ENCODE data around the gene USP17L25.
"Not testable (repeated sequence)": the region's sequence is repeated elsewhere in the genome, so short reads cannot be mapped to it uniquely, and the experiment has no call there.

USP17L25 gene, protein sequence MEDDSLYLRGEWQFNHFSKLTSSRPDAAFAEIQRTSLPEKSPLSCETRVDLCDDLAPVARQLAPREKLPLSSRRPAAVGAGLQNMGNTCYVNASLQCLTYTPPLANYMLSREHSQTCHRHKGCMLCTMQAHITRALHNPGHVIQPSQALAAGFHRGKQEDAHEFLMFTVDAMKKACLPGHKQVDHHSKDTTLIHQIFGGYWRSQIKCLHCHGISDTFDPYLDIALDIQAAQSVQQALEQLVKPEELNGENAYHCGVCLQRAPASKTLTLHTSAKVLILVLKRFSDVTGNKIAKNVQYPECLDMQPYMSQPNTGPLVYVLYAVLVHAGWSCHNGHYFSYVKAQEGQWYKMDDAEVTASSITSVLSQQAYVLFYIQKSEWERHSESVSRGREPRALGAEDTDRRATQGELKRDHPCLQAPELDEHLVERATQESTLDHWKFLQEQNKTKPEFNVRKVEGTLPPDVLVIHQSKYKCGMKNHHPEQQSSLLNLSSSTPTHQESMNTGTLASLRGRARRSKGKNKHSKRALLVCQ

DNA sequence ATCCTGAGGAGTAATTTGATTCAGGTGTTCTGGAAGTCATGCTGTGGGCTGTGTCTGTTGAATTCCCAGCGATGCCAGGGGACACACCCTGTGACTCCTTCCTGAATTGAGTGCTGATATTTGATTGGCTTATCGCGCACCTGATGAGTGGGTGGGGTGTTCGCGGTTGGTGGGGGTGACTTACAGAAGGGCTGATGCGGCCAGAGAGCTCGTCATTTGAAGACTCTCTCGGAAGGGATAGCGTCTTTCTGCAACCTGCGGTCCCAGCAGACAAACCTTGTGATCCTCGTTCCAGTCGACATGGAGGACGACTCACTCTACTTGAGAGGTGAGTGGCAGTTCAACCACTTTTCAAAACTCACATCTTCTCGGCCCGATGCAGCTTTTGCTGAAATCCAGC is at the start of gene USP17L25:
TSS of gene USP17L25 (plus strand) at position 301 of the 400 bp plus-strand sequence. CDS start at position 301, 0 bp downstream.
- DNase-seq (ENCODE audit: low spot score) = not testable (repeated sequence)

- DNase-seq (ENCODE audit: low spot score) = not testable (repeated sequence)
Observed at GRCh38 chr4:9324191-9324590, 5.5 kb upstream of the USP17L25 start.

DNA sequence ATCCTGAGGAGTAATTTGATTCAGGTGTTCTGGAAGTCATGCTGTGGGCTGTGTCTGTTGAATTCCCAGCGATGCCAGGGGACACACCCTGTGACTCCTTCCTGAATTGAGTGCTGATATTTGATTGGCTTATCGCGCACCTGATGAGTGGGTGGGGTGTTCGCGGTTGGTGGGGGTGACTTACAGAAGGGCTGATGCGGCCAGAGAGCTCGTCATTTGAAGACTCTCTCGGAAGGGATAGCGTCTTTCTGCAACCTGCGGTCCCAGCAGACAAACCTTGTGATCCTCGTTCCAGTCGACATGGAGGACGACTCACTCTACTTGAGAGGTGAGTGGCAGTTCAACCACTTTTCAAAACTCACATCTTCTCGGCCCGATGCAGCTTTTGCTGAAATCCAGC is 4.8 kb upstream of the USP17L25 start, which contains the start of gene USP17L24:
TSS of gene USP17L24 (plus strand) at position 301 of the 400 bp plus-strand sequence. CDS start at position 301, 0 bp downstream.
- not testable (repeated sequence) for DNase-seq (ENCODE audit: low spot score)

DNA sequence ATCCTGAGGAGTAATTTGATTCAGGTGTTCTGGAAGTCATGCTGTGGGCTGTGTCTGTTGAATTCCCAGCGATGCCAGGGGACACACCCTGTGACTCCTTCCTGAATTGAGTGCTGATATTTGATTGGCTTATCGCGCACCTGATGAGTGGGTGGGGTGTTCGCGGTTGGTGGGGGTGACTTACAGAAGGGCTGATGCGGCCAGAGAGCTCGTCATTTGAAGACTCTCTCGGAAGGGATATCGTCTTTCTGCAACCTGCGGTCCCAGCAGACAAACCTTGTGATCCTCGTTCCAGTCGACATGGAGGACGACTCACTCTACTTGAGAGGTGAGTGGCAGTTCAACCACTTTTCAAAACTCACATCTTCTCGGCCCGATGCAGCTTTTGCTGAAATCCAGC is 4.6 kb downstream of the USP17L25 start, which contains the start of gene USP17L26:
TSS of gene USP17L26 (plus strand) at position 301 of the 400 bp plus-strand sequence. CDS start at position 301, 0 bp downstream.
- not testable (repeated sequence) for DNase-seq (ENCODE audit: low spot score)

GRCh38 chr4:9339103-9339502 is 9.4 kb downstream of the USP17L25 start, which contains the start of gene USP17L5:
USP17L5 (plus strand) TSS chr4:9339403; CDS start chr4:9339403, 0 bp downstream.
- DNase-seq (ENCODE audit: low spot score) = not testable (repeated sequence)

DNA sequence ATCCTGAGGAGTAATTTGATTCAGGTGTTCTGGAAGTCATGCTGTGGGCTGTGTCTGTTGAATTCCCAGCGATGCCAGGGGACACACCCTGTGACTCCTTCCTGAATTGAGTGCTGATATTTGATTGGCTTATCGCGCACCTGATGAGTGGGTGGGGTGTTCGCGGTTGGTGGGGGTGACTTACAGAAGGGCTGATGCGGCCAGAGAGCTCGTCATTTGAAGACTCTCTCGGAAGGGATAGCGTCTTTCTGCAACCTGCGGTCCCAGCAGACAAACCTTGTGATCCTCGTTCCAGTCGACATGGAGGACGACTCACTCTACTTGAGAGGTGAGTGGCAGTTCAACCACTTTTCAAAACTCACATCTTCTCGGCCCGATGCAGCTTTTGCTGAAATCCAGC is 14.1 kb downstream of the USP17L25 start, which contains the start of gene USP17L27:
TSS of gene USP17L27 (plus strand) at position 301 of the 400 bp plus-strand sequence. CDS start at position 301, 0 bp downstream.
- not testable (repeated sequence) for DNase-seq (ENCODE audit: low spot score)

- not testable (repeated sequence) for DNase-seq (ENCODE audit: low spot score)
Observed at GRCh38 chr4:9348593-9348992, 18.9 kb downstream of the USP17L25 start, which contains the start of gene USP17L28. USP17L28 (plus strand) TSS chr4:9348893; CDS start chr4:9348893, 0 bp downstream.

GRCh38 chr4:9350866-9351265 is 21.2 kb downstream of the USP17L25 start:
- DNase-seq (ENCODE audit: low spot score) = not testable (repeated sequence)

DNA sequence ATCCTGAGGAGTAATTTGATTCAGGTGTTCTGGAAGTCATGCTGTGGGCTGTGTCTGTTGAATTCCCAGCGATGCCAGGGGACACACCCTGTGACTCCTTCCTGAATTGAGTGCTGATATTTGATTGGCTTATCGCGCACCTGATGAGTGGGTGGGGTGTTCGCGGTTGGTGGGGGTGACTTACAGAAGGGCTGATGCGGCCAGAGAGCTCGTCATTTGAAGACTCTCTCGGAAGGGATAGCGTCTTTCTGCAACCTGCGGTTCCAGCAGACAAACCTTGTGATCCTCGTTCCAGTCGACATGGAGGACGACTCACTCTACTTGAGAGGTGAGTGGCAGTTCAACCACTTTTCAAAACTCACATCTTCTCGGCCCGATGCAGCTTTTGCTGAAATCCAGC is 23.6 kb downstream of the USP17L25 start, which contains the start of gene USP17L29:
TSS of gene USP17L29 (plus strand) at position 301 of the 400 bp plus-strand sequence. CDS start at position 301, 0 bp downstream.
- not testable (repeated sequence) for DNase-seq (ENCODE audit: low spot score)

GRCh38 chr4:9362829-9363228 is 33.1 kb downstream of the USP17L25 start, which contains the start of gene USP17L30:
USP17L30 (plus strand) TSS chr4:9363129; CDS start chr4:9363129, 0 bp downstream.
- DNase-seq (ENCODE audit: low spot score) = not testable (repeated sequence)

- DNase-seq (ENCODE audit: low spot score) = not testable (repeated sequence)
Observed at GRCh38 chr4:9379881-9380280, 50.2 kb downstream of the USP17L25 start.
